ENCODE results near the gene RNF41.
"Not testable (repeated sequence)": the region's sequence is repeated elsewhere in the genome, so short reads cannot be mapped to it uniquely, and the experiment has no call there.

RNF41 gene

GRCh38 chr12:56156464-56157200 is 65.1 kb downstream of the RNF41 start:
- H3K4ac ChIP-seq (ENCODE audit: low read depth, low read length); H3K23ac ChIP-seq (ENCODE audit: low read length); H2BK5ac ChIP-seq (ENCODE audit: low read length); H2BK15ac ChIP-seq (replicated peaks; ENCODE audit: low read depth); H3K4me3 ChIP-seq (ENCODE audit: low read length); H4K5ac ChIP-seq (ENCODE audit: low read length); H2AK5ac ChIP-seq (ENCODE audit: low read length); H3K27me3 ChIP-seq (ENCODE audit: insufficient read depth, low read length, poor library complexity); H3K4me2 ChIP-seq (ENCODE audit: low read length); H3K36me3 ChIP-seq (ENCODE audit: control insufficient read depth, insufficient read depth, low read length); DNase-seq; H3K18ac ChIP-seq (ENCODE audit: low read length); H2BK120ac ChIP-seq (ENCODE audit: low read depth, low read length); H4K8ac ChIP-seq (ENCODE audit: low read depth, low read length): not testable (repeated sequence)
- Histone ChIP-seq H3K79me2 (ENCODE audit: control insufficient read depth, insufficient read depth, low read length) (peaks cover 31% of the 10 kb centered on the region), H3K9ac (ENCODE audit: low read length) (peak overlapping the region; percentile 87), H3K27ac (ENCODE audit: low read depth, low read length) (peak overlapping the region; percentile 65), H3K79me1 (ENCODE audit: low read length) (peaks cover 12% of the 10 kb centered on the region), H3K4me1 (ENCODE audit: control insufficient read depth, low read depth, low read length) (peaks cover 14% of the 10 kb centered on the region), H3K56ac (ENCODE audit: low read length) (peak overlapping the region; percentile 94)
- no CpG with 5 or more reads among the region's 21 CpGs for WGBS (ENCODE audit: extremely low coverage, insufficient coverage, low lambda C conversion rate)

- Histone ChIP-seq H2BK120ac (ENCODE audit: low read depth, low read length) (no peak overlapping the region), H4K8ac (ENCODE audit: low read depth, low read length) (no peak overlapping the region), H3K4me2 (ENCODE audit: low read length) (no peak overlapping the region), H3K4ac (ENCODE audit: low read depth, low read length) (no peak overlapping the region), H3K27ac (ENCODE audit: low read depth, low read length) (no peak overlapping the region), H4K5ac (ENCODE audit: low read length) (no peak overlapping the region), H3K9ac (ENCODE audit: low read length) (no peak overlapping the region), H2BK15ac (replicated peaks; ENCODE audit: low read depth) (no peak overlapping the region), H3K36me3 (ENCODE audit: control insufficient read depth, insufficient read depth, low read length) (peaks cover 5% of the 10 kb centered on the region), H3K4me1 (ENCODE audit: control insufficient read depth, low read depth, low read length) (peaks cover 11% of the 10 kb centered on the region), H3K79me2 (ENCODE audit: control insufficient read depth, insufficient read depth, low read length) (peaks cover 25% of the 10 kb centered on the region), H3K27me3 (ENCODE audit: insufficient read depth, low read length, poor library complexity) (no peaks in the 10 kb centered on the region), H2BK5ac (ENCODE audit: low read length) (no peak overlapping the region), H3K56ac (ENCODE audit: low read length) (no peak overlapping the region), H3K4me3 (ENCODE audit: low read length) (no peak overlapping the region), H3K23ac (ENCODE audit: low read length) (no peak overlapping the region), H3K79me1 (ENCODE audit: low read length) (peaks cover 12% of the 10 kb centered on the region), H2AK5ac (ENCODE audit: low read length) (no peak overlapping the region), H3K18ac (ENCODE audit: low read length) (no peak overlapping the region)
- DNase-seq: no peak
- WGBS (ENCODE audit: extremely low coverage, insufficient coverage, low lambda C conversion rate): no CpG with 5 or more reads among the region's 11 CpGs
Observed at GRCh38 chr12:56155256-56155845, 66.4 kb downstream of the RNF41 start.

GRCh38 chr12:56154818-56155217 is 66.9 kb downstream of the RNF41 start:
- no peaks in the 10 kb centered on the region for H3K27me3 ChIP-seq (ENCODE audit: insufficient read depth, low read length, poor library complexity)
- no peak overlapping the region for H3K4me3 ChIP-seq (ENCODE audit: low read length)
- H3K36me3 ChIP-seq (ENCODE audit: control insufficient read depth, insufficient read depth, low read length): peaks cover under 1% of the 10 kb centered on the region
- H2AK5ac ChIP-seq (ENCODE audit: low read length): no peak overlapping the region
- no peak overlapping the region for H3K4me2 ChIP-seq (ENCODE audit: low read length)
- H2BK5ac ChIP-seq (ENCODE audit: low read length): no peak overlapping the region
- no peak overlapping the region for H3K23ac ChIP-seq (ENCODE audit: low read length)
- no peak for DNase-seq
- H3K18ac ChIP-seq (ENCODE audit: low read length): no peak overlapping the region
- no peak overlapping the region for H2BK120ac ChIP-seq (ENCODE audit: low read depth, low read length)
- WGBS (ENCODE audit: extremely low coverage, insufficient coverage, low lambda C conversion rate): no CpG with 5 or more reads among the region's 5 CpGs
- peaks cover 6% of the 10 kb centered on the region for H3K79me1 ChIP-seq (ENCODE audit: low read length)
- H3K9ac ChIP-seq (ENCODE audit: low read length): no peak overlapping the region
- H2BK15ac ChIP-seq (replicated peaks; ENCODE audit: low read depth): no peak overlapping the region
- peaks cover 6% of the 10 kb centered on the region for H3K4me1 ChIP-seq (ENCODE audit: control insufficient read depth, low read depth, low read length)
- H4K5ac ChIP-seq (ENCODE audit: low read length): no peak overlapping the region
- H3K56ac ChIP-seq (ENCODE audit: low read length): no peak overlapping the region
- H4K8ac ChIP-seq (ENCODE audit: low read depth, low read length): no peak overlapping the region
- no peak overlapping the region for H3K4ac ChIP-seq (ENCODE audit: low read depth, low read length)
- H3K27ac ChIP-seq (ENCODE audit: low read depth, low read length): no peak overlapping the region
- H3K79me2 ChIP-seq (ENCODE audit: control insufficient read depth, insufficient read depth, low read length): peaks cover 20% of the 10 kb centered on the region

GRCh38 chr12:56154246-56154771 is 67.4 kb downstream of the RNF41 start:
- no peak overlapping the region for H2AK5ac ChIP-seq (ENCODE audit: low read length)
- H4K5ac ChIP-seq (ENCODE audit: low read length): no peak overlapping the region
- H3K27me3 ChIP-seq (ENCODE audit: insufficient read depth, low read length, poor library complexity): no peaks in the 10 kb centered on the region
- H3K56ac ChIP-seq (ENCODE audit: low read length): no peak overlapping the region
- H3K18ac ChIP-seq (ENCODE audit: low read length): no peak overlapping the region
- no peak overlapping the region for H3K23ac ChIP-seq (ENCODE audit: low read length)
- no peaks in the 10 kb centered on the region for H3K36me3 ChIP-seq (ENCODE audit: control insufficient read depth, insufficient read depth, low read length)
- H3K79me2 ChIP-seq (ENCODE audit: control insufficient read depth, insufficient read depth, low read length): peaks cover 14% of the 10 kb centered on the region
- peaks cover 5% of the 10 kb centered on the region for H3K4me1 ChIP-seq (ENCODE audit: control insufficient read depth, low read depth, low read length)
- H3K4me2 ChIP-seq (ENCODE audit: low read length): no peak overlapping the region
- peak; percentile 38 for DNase-seq
- WGBS (ENCODE audit: extremely low coverage, insufficient coverage, low lambda C conversion rate): no CpG with 5 or more reads among the region's 1 CpG
- H2BK15ac ChIP-seq (replicated peaks; ENCODE audit: low read depth): no peak overlapping the region
- no peak overlapping the region for H4K8ac ChIP-seq (ENCODE audit: low read depth, low read length)
- H3K4ac ChIP-seq (ENCODE audit: low read depth, low read length): no peak overlapping the region
- no peak overlapping the region for H2BK5ac ChIP-seq (ENCODE audit: low read length)
- H2BK120ac ChIP-seq (ENCODE audit: low read depth, low read length): no peak overlapping the region
- H3K4me3 ChIP-seq (ENCODE audit: low read length): no peak overlapping the region
- peak overlapping the region; percentile 14 for H3K9ac ChIP-seq (ENCODE audit: low read length)
- H3K79me1 ChIP-seq (ENCODE audit: low read length): peaks cover 6% of the 10 kb centered on the region
- H3K27ac ChIP-seq (ENCODE audit: low read depth, low read length): peak overlapping the region; percentile 15

- Histone ChIP-seq H3K79me1 (ENCODE audit: low read length) (peaks cover 4% of the 10 kb centered on the region), H3K4ac (ENCODE audit: low read depth, low read length) (no peak overlapping the region), H3K23ac (ENCODE audit: low read length) (no peak overlapping the region), H2BK15ac (replicated peaks; ENCODE audit: low read depth) (no peak overlapping the region), H3K4me1 (ENCODE audit: control insufficient read depth, low read depth, low read length) (peaks cover 5% of the 10 kb centered on the region), H3K9ac (ENCODE audit: low read length) (peak overlapping the region; percentile 79), H4K5ac (ENCODE audit: low read length) (no peak overlapping the region), H3K18ac (ENCODE audit: low read length) (no peak overlapping the region), H3K27me3 (ENCODE audit: insufficient read depth, low read length, poor library complexity) (no peaks in the 10 kb centered on the region), H3K56ac (ENCODE audit: low read length) (peak overlapping the region; percentile 91), H3K27ac (ENCODE audit: low read depth, low read length) (no peak overlapping the region), H3K79me2 (ENCODE audit: control insufficient read depth, insufficient read depth, low read length) (peaks cover 8% of the 10 kb centered on the region), H2AK5ac (ENCODE audit: low read length) (no peak overlapping the region), H2BK120ac (ENCODE audit: low read depth, low read length) (no peak overlapping the region), H3K36me3 (ENCODE audit: control insufficient read depth, insufficient read depth, low read length) (no peaks in the 10 kb centered on the region), H2BK5ac (ENCODE audit: low read length) (no peak overlapping the region), H3K4me2 (ENCODE audit: low read length) (peak overlapping the region; percentile 2), H3K4me3 (ENCODE audit: low read length) (no peak overlapping the region), H4K8ac (ENCODE audit: low read depth, low read length) (no peak overlapping the region)
- no CpG with 5 or more reads among the region's 5 CpGs for WGBS (ENCODE audit: extremely low coverage, insufficient coverage, low lambda C conversion rate)
- DNase-seq: no peak
Observed at GRCh38 chr12:56153678-56154065, 68.0 kb downstream of the RNF41 start.

All from mesendoderm (in vitro differentiated cells).